Stimulated activated CD4-positive, alpha-beta T cell treated with anti-CD3 and anti-CD28 coated beads, Interleukin-1b, Interleukin-23, amount 100 ng/mL, for 24 hours (primary cell): ENCODE data around the gene S100A9.
"Not testable (repeated sequence)": the region's sequence is repeated elsewhere in the genome, so short reads cannot be mapped to it uniquely, and the experiment has no call there.

ENCODE experiments used
- DNase-seq, 4 experiments: peaks; one replicate each; pipeline ENCODE4 v3.0.0-alpha.2; 2020; ENCODE audit warnings: low read depth in 4 of 4, low spot score in 1 of 4

Gene S100A9

GRCh38 chr1:153357853-153358690 lies at the start of gene S100A9:
Gene S100A9 (plus strand): TSS chr1:153357854. CDS start chr1:153358284, 430 bp downstream.
- no peak for DNase-seq

GRCh38 chr1:153308540-153308939 lies 49.1 kb upstream of the S100A9 start:
- DNase-seq = no peak

GRCh38 chr1:153309441-153309840 lies 48.2 kb upstream of the S100A9 start:
- no peak for DNase-seq

GRCh38 chr1:153310526-153310925 lies 47.1 kb upstream of the S100A9 start:
- no peak for DNase-seq

GRCh38 chr1:153312570-153313186 lies 45.0 kb upstream of the S100A9 start, which contains the start of gene PGLYRP3:
Gene PGLYRP3 (minus strand): TSS chr1:153312952. CDS start chr1:153310665, 2,287 bp downstream.
- DNase-seq = no peak

- DNase-seq = no peak
These were observed 44.4 kb upstream of the S100A9 start for GRCh38 chr1:153313288-153313687.

- DNase-seq = not testable (repeated sequence)
These were observed 43.3 kb upstream of the S100A9 start for GRCh38 chr1:153314388-153314787.

- DNase-seq = not testable (repeated sequence)
These were observed 41.6 kb upstream of the S100A9 start for GRCh38 chr1:153316013-153316412.

GRCh38 chr1:153318145-153318544 lies 39.5 kb upstream of the S100A9 start:
- DNase-seq = not testable (repeated sequence)

- no peak for DNase-seq
These were observed 35.1 kb upstream of the S100A9 start for GRCh38 chr1:153322568-153322967.

- DNase-seq = no peak
These were observed 32.7 kb upstream of the S100A9 start for GRCh38 chr1:153324912-153325311.

GRCh38 chr1:153333902-153334301 lies 23.8 kb upstream of the S100A9 start:
- no peak for DNase-seq

GRCh38 chr1:153336650-153337049 lies 21.0 kb upstream of the S100A9 start:
- no peak for DNase-seq

- DNase-seq = no peak
These were observed 19.4 kb upstream of the S100A9 start for GRCh38 chr1:153337980-153338853.

- no peak for DNase-seq
These were observed 17.9 kb upstream of the S100A9 start for GRCh38 chr1:153339802-153340201.

- no peak for DNase-seq
These were observed 17.3 kb upstream of the S100A9 start for GRCh38 chr1:153340356-153340755.

- no peak for DNase-seq
These were observed 16.2 kb upstream of the S100A9 start for GRCh38 chr1:153341431-153341934.

- no peak for DNase-seq
These were observed 15.5 kb upstream of the S100A9 start for GRCh38 chr1:153342178-153342577.

- DNase-seq = no peak
These were observed 14.5 kb upstream of the S100A9 start for GRCh38 chr1:153343040-153343681.

GRCh38 chr1:153343811-153344717 lies 13.6 kb upstream of the S100A9 start:
- DNase-seq = no peak
